Sigmoid colon (tissue), 4 donors: Measurements from ENCODE around the gene PDE6A.

Experiments used
- EP300 ChIP-seq, 4 donors: sonication (generic); formaldehyde crosslinking; IDR thresholded peaks; one replicate each; pipeline ENCODE4 v1.6.1; 2017; ENCODE audit warnings: antibody characterized with exemption in 4 of 4
- POLR2A ChIP-seq, 2 donors: fragments of 450-650 bp; IDR thresholded peaks; one replicate each; pipeline ENCODE4 v1.6.1; 2016; ENCODE audit warnings: antibody characterized with exemption in 2 of 2, mild to moderate bottlenecking in 2 of 2, moderate library complexity in 2 of 2
- POLR2AphosphoS5 ChIP-seq, 4 donors: sonication (generic); formaldehyde crosslinking; IDR thresholded peaks; one replicate each; pipeline ENCODE4 v1.6.1; 2017; ENCODE audit warnings: antibody characterized with exemption in 4 of 4
- TF ChIP-seq, protein P1 (sequence below), 4 experiments: fragments of 450-650 bp in 3 of 4; fragments of 200-600 bp in 1 of 4; IDR thresholded peaks; one replicate each; pipeline ENCODE4 v1.5.1; 2016 to 2019; ENCODE audit warnings: antibody characterized with exemption in 4 of 4, mild to moderate bottlenecking in 3 of 4, moderate library complexity in 2 of 4

- TF ChIP-seq, protein P1, sequence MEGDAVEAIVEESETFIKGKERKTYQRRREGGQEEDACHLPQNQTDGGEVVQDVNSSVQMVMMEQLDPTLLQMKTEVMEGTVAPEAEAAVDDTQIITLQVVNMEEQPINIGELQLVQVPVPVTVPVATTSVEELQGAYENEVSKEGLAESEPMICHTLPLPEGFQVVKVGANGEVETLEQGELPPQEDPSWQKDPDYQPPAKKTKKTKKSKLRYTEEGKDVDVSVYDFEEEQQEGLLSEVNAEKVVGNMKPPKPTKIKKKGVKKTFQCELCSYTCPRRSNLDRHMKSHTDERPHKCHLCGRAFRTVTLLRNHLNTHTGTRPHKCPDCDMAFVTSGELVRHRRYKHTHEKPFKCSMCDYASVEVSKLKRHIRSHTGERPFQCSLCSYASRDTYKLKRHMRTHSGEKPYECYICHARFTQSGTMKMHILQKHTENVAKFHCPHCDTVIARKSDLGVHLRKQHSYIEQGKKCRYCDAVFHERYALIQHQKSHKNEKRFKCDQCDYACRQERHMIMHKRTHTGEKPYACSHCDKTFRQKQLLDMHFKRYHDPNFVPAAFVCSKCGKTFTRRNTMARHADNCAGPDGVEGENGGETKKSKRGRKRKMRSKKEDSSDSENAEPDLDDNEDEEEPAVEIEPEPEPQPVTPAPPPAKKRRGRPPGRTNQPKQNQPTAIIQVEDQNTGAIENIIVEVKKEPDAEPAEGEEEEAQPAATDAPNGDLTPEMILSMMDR (IDR thresholded peaks at IDR 0.05): no peak
- TF ChIP-seq POLR2A (IDR thresholded peaks at IDR 0.05) (no peak), EP300 (IDR thresholded peaks at IDR 0.05) (no peak), POLR2AphosphoS5 (IDR thresholded peaks at IDR 0.05) (no peak)
These were observed 105.5 kb downstream of the PDE6A start for GRCh38 chr5:149838881-149839739.
